ENCODE measurements around the gene ITGA5. TPM values are rescaled to one million over a fixed set of nuclear protein-coding genes. Genes with fewer than 3 reads are reported as not detected.

The ITGA5 gene
- total and polyA plus RNA-seq, 9 of the 15 experiments (the other 6 are each of a cell fraction or from before 2014, with no cell fraction given): 9.1 to 82.1 (median 47.4) TPM

DNA sequence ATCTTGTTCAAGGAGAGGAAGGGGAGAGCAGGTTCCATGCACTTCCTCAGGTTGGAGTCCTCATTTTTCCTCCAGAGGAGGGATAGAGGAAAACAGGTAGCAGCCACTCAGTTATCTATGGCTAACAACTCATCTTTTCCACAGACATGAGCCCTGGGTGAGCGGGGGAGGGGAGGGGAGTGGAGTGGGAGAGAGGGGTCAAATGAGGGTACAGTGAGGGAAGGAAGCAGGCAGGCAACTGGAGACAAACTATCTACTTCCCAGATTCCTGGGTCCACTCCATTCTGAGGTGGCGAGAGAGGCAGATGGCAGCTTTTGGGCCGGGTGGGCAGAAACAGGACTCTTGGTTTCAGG is 32.0 kb downstream of the ITGA5 start (continued):
- TF ChIP-seq, protein P1, sequence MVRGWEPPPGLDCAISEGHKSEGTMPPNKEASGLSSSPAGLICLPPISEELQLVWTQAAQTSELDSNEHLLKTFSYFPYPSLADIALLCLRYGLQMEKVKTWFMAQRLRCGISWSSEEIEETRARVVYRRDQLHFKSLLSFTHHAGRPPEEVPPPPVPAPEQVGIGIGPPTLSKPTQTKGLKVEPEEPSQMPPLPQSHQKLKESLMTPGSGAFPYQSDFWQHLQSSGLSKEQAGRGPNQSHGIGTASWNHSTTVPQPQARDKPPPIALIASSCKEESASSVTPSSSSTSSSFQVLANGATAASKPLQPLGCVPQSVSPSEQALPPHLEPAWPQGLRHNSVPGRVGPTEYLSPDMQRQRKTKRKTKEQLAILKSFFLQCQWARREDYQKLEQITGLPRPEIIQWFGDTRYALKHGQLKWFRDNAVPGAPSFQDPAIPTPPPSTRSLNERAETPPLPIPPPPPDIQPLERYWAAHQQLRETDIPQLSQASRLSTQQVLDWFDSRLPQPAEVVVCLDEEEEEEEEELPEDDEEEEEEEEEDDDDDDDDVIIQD (CRISPR knock-in tag; IDR thresholded peaks at IDR 0.05): no peak
- no peak for TF ChIP-seq ZNF253 (CRISPR knock-in tag; conservative IDR thresholded peaks at IDR 0.05)
- no peak for TF ChIP-seq THRB (CRISPR knock-in tag; conservative IDR thresholded peaks at IDR 0.05)
- TF ChIP-seq, protein P2, sequence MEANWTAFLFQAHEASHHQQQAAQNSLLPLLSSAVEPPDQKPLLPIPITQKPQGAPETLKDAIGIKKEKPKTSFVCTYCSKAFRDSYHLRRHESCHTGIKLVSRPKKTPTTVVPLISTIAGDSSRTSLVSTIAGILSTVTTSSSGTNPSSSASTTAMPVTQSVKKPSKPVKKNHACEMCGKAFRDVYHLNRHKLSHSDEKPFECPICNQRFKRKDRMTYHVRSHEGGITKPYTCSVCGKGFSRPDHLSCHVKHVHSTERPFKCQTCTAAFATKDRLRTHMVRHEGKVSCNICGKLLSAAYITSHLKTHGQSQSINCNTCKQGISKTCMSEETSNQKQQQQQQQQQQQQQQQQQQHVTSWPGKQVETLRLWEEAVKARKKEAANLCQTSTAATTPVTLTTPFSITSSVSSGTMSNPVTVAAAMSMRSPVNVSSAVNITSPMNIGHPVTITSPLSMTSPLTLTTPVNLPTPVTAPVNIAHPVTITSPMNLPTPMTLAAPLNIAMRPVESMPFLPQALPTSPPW (CRISPR knock-in tag; IDR thresholded peaks at IDR 0.05): peak; percentile 34
- TF ChIP-seq MTA1 (IDR thresholded peaks at IDR 0.05; ENCODE audit: borderline replicate concordance): 0 out of 2 replicates have a peak, but pooled peaks have one; percentile 39
- TF ChIP-seq NCOA4 (IDR thresholded peaks at IDR 0.05; ENCODE audit: partially characterized antibody): no peak
- TF ChIP-seq PURB (CRISPR knock-in tag; IDR thresholded peaks at IDR 0.05; ENCODE audit: low read depth): no peak
- TF ChIP-seq, protein P3, sequence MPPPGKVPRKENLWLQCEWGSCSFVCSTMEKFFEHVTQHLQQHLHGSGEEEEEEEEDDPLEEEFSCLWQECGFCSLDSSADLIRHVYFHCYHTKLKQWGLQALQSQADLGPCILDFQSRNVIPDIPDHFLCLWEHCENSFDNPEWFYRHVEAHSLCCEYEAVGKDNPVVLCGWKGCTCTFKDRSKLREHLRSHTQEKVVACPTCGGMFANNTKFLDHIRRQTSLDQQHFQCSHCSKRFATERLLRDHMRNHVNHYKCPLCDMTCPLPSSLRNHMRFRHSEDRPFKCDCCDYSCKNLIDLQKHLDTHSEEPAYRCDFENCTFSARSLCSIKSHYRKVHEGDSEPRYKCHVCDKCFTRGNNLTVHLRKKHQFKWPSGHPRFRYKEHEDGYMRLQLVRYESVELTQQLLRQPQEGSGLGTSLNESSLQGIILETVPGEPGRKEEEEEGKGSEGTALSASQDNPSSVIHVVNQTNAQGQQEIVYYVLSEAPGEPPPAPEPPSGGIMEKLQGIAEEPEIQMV (tag; conservative IDR thresholded peaks at IDR 0.05; ENCODE audit: low read depth): no peak
- no peak for TF ChIP-seq REST (IDR thresholded peaks at IDR 0.05; ENCODE audit: borderline replicate concordance)
- no peak for TF ChIP-seq REST (CRISPR knock-in tag; IDR thresholded peaks at IDR 0.05; ENCODE audit: low read depth)
- TF ChIP-seq ELF4 (CRISPR knock-in tag; IDR thresholded peaks at IDR 0.05): no peak
- TF ChIP-seq MYBL2 (IDR thresholded peaks at IDR 0.05; ENCODE audit: low read depth): no peak
- TF ChIP-seq MYBL2 (CRISPR knock-in tag; IDR thresholded peaks at IDR 0.05; ENCODE audit: borderline replicate concordance): no peak
- TF ChIP-seq, protein P4, sequence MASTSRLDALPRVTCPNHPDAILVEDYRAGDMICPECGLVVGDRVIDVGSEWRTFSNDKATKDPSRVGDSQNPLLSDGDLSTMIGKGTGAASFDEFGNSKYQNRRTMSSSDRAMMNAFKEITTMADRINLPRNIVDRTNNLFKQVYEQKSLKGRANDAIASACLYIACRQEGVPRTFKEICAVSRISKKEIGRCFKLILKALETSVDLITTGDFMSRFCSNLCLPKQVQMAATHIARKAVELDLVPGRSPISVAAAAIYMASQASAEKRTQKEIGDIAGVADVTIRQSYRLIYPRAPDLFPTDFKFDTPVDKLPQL (IDR thresholded peaks at IDR 0.05; ENCODE audit: extremely low read depth, insufficient read length): no peak
